Measurements from ENCODE around the gene NRTN. TPM values are rescaled to one million over a fixed set of nuclear protein-coding genes. Genes with fewer than 3 reads are reported as not detected.

The NRTN gene
- total RNA-seq, 1 experiment from 2014 or later: 0.80 TPM

DNA sequence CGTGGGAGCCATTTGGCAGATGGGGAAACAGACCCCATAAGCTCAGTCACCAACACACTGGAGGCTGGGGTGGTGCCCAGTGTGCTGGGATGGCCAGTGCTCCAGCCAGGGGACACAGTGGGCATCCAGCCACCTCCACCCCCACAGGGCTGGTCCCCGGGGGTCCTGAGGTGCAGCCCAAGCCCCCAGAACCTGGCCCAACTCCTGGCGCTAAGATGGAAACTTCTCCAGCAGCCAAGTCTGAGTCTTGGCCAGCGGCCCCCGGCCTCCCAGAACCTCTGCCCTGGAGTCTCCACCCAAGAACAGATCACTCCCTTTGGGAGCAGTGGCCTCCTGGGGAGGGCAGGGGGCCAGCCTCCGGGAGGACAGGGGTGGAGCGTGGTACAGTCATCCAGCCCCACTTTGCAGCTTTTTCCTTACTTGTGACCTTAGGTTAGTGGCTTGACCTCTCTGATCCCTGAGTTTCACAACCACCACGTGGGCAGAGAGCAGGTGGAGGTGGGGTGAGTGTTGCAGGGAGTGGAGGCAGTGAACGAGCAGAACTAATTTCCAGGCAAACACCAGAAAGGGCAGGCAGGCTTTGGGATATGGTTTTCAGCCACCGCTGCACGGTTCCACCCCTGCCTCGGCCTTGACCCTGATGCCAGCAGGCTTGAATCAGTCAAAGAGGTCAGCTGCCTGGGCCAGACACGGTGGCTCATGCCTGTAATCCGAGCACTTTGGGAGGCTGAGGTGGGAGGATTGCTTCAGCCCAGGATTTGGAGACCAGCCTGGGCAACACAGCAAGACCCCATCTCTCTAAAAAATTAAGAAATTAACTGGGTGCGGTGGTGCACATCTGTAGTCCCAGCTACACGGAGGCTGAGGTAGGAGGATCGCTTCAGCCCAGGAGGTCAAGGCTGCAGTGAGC, 4.3 kb upstream of the NRTN start:
- DNase-seq (ENCODE audit: low read depth, low spot score) (no peak), ATAC-seq (no peak)
- in situ Hi-C loops (cut with HindIII; ENCODE audit: low pct_unique_long_range_greater_than_20kb, low sequenced_read_pairs): no loop called here
- no peaks in the 10 kb centered on the region for H3K9me3 ChIP-seq (ENCODE audit: control insufficient read depth, insufficient read depth, low read depth, low read length)
- H3K27me3 ChIP-seq (ENCODE audit: control insufficient read depth, insufficient read depth, low read length): no peaks in the 10 kb centered on the region
- no TSS peak for BruUV-seq (replicated peaks)
- POLR2A ChIA-PET: no interaction called here
- H3K27ac ChIP-seq (ENCODE audit: low read length): no peak overlapping the region
- no peaks in the 10 kb centered on the region for H3K36me3 ChIP-seq (ENCODE audit: control insufficient read depth, insufficient read depth, low read length)
- TF ChIP-seq, protein P1, sequence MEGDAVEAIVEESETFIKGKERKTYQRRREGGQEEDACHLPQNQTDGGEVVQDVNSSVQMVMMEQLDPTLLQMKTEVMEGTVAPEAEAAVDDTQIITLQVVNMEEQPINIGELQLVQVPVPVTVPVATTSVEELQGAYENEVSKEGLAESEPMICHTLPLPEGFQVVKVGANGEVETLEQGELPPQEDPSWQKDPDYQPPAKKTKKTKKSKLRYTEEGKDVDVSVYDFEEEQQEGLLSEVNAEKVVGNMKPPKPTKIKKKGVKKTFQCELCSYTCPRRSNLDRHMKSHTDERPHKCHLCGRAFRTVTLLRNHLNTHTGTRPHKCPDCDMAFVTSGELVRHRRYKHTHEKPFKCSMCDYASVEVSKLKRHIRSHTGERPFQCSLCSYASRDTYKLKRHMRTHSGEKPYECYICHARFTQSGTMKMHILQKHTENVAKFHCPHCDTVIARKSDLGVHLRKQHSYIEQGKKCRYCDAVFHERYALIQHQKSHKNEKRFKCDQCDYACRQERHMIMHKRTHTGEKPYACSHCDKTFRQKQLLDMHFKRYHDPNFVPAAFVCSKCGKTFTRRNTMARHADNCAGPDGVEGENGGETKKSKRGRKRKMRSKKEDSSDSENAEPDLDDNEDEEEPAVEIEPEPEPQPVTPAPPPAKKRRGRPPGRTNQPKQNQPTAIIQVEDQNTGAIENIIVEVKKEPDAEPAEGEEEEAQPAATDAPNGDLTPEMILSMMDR (IDR thresholded peaks at IDR 0.05): no peak
- TF ChIP-seq, protein P2, sequence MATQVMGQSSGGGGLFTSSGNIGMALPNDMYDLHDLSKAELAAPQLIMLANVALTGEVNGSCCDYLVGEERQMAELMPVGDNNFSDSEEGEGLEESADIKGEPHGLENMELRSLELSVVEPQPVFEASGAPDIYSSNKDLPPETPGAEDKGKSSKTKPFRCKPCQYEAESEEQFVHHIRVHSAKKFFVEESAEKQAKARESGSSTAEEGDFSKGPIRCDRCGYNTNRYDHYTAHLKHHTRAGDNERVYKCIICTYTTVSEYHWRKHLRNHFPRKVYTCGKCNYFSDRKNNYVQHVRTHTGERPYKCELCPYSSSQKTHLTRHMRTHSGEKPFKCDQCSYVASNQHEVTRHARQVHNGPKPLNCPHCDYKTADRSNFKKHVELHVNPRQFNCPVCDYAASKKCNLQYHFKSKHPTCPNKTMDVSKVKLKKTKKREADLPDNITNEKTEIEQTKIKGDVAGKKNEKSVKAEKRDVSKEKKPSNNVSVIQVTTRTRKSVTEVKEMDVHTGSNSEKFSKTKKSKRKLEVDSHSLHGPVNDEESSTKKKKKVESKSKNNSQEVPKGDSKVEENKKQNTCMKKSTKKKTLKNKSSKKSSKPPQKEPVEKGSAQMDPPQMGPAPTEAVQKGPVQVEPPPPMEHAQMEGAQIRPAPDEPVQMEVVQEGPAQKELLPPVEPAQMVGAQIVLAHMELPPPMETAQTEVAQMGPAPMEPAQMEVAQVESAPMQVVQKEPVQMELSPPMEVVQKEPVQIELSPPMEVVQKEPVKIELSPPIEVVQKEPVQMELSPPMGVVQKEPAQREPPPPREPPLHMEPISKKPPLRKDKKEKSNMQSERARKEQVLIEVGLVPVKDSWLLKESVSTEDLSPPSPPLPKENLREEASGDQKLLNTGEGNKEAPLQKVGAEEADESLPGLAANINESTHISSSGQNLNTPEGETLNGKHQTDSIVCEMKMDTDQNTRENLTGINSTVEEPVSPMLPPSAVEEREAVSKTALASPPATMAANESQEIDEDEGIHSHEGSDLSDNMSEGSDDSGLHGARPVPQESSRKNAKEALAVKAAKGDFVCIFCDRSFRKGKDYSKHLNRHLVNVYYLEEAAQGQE (IDR thresholded peaks at IDR 0.05; ENCODE audit: insufficient read depth in 1 of 2, low read depth in 2 of 2, low read length in 1 of 2): no peak
- TF ChIP-seq POLR2AphosphoS5 (IDR thresholded peaks at IDR 0.05; ENCODE audit: low read depth, low read length): no peak
- no peak for TF ChIP-seq TCF7L2 (IDR thresholded peaks at IDR 0.05; ENCODE audit: low read depth, low read length)
- no peak for TF ChIP-seq SIN3A (IDR thresholded peaks at IDR 0.05; ENCODE audit: borderline replicate concordance, insufficient read depth, low read depth, low read length)
- peaks cover 4% of the 10 kb centered on the region for H3K4me1 ChIP-seq (ENCODE audit: control insufficient read depth, insufficient read depth, low read length)
- CTCF ChIA-PET: no interaction called here
- H3K4me3 ChIP-seq (ENCODE audit: low read depth in 2 of 2, low read length in 2 of 2): no peak overlapping the region
- intact Hi-C loops (cut with micrococcal nuclease; ENCODE audit: unreplicated experiment): loop anchor here (10.0 kb wide), 1 partner anchor 94 kb away; no protein-coding TSS in a partner anchor

DNA sequence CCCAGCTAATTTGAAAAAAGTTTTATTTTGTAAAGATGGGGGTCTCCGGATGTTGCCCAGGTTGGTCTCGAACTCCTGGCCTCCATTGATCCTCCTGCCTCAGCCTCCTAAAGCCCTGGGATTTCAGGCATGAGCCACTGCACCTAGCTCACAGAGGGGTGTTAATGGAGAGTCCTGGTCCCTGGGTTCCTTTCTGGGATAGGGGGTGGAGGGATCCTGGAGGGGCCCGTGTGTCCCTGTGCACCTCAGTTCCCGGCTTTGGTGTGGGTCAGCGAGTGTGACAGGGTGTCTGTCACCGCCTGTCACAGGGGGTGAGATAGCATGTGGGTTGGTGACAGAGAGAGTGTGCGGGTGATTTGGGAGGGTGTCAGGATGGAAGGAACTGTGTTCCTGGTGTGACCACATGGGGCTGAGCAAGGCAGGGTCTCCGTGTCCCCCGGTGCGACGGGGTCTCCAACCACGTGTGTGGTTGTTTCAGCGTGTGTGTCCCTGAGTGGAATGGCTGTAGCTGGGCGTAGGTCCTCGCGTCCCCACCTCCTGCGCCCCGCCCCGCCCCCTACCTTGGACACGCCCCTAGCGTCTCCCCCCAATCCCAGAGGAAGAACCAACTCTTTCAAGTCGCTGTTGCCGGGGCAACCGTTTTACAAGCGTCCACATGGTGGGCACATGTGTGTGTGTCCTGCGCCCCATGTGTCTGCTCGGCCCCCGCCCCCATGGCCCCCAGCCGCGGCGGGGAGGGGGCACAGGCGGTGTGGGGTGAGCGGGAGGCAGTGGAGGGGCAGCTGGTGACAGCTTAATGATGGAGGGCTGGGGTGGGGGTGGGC, 2.9 kb upstream of the NRTN start:
- H3K4me3 ChIP-seq (ENCODE audit: low read depth in 2 of 2, low read length in 2 of 2): no peak overlapping the region

More for the DNA sequence above, 2.9 kb upstream of the NRTN start:
- POLR2A ChIA-PET: interaction anchor here (0.6 kb wide), 1 partner anchor 109 kb away, joined by 6 read pairs; no protein-coding TSS in a partner anchor
- DNase-seq (ENCODE audit: low read depth, low spot score) (no peak), ATAC-seq (no peak)
- Histone ChIP-seq H3K9me3 (ENCODE audit: control insufficient read depth, insufficient read depth, low read depth, low read length) (no peaks in the 10 kb centered on the region), H3K27ac (ENCODE audit: low read length) (no peak overlapping the region), H3K4me1 (ENCODE audit: control insufficient read depth, insufficient read depth, low read length) (peaks cover 4% of the 10 kb centered on the region), H3K36me3 (ENCODE audit: control insufficient read depth, insufficient read depth, low read length) (no peaks in the 10 kb centered on the region), H3K27me3 (ENCODE audit: control insufficient read depth, insufficient read depth, low read length) (no peaks in the 10 kb centered on the region)
- intact Hi-C loops (cut with micrococcal nuclease; ENCODE audit: unreplicated experiment): loop anchor here (10.0 kb wide), 1 partner anchor 93 kb away; no protein-coding TSS in a partner anchor
- no TSS peak for BruUV-seq (replicated peaks)
- TF ChIP-seq SIN3A (IDR thresholded peaks at IDR 0.05; ENCODE audit: borderline replicate concordance, insufficient read depth, low read depth, low read length) (no peak), TCF7L2 (IDR thresholded peaks at IDR 0.05; ENCODE audit: low read depth, low read length) (no peak), POLR2AphosphoS5 (IDR thresholded peaks at IDR 0.05; ENCODE audit: low read depth, low read length) (no peak)
- TF ChIP-seq, protein P1 (IDR thresholded peaks at IDR 0.05): no peak
- TF ChIP-seq, protein P2 (IDR thresholded peaks at IDR 0.05; ENCODE audit: insufficient read depth in 1 of 2, low read depth in 2 of 2, low read length in 1 of 2): no peak
- in situ Hi-C loops (cut with HindIII; ENCODE audit: low pct_unique_long_range_greater_than_20kb, low sequenced_read_pairs): no loop called here
- CTCF ChIA-PET: interaction anchor here (0.6 kb wide), 1 partner anchor 85 kb away, joined by 5 read pairs; no protein-coding TSS in a partner anchor
